IPS-NIHi7 (cell line): ENCODE results near the gene SKIC8.
"Not testable (repeated sequence)": the region's sequence is repeated elsewhere in the genome, so short reads cannot be mapped to it uniquely, and the experiment has no call there.

Experiments
- DNase-seq: peaks from one replicate; pipeline ENCODE4 v3.0.0; 2012; ENCODE audit warnings: mixed read lengths; ENCODE audit errors: extremely low spot score

Gene SKIC8

DNA sequence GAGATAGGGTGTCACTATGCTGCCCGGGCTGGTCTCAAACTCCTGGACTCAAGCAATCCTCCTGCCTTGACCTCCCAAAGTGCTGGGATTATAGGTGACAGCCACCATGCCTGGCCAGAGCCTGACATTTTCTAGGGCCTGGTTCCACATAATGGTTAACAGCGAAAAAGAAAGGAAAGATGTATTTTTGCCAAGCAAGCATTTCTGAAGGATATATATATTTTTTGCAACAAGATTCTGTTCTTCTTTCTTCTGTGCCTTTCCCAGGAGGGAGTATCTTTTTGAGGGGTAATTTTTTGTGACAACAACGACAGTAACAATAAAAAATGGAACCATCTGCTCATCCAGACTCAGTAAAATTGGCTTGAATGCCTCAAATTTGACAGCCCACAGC is 43.4 kb downstream of the SKIC8 start:
- DNase-seq = no peak

DNA sequence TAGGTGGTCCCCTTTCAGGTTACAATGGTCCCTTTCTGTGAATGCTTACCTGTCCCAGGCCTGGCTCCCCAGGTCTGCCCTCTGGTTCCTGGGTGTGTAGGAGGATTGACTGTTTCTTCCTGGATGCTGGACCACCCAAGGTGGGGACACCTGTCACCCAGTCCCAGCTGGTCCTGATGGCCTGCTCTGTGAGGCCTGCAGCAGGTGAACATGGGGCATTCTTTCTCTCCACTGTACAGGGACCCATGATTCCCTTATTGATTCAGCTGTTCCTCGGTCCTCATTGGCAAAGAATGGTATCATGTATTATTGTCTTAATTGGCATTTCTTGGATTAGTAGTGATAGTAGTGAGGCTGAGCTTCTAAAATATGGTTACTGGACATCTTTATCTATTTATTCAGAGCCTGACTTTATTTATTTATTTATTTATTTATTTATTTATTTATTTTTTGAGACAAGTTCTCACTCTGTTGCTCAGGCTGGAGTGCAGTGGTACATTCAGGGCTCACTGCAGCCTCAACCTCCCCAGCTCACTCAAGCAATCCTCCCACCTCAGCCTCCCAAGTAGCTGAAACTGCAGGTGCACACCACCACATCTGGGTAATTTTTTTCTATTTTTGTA is 43.9 kb downstream of the SKIC8 start:
- DNase-seq = no peak

DNA sequence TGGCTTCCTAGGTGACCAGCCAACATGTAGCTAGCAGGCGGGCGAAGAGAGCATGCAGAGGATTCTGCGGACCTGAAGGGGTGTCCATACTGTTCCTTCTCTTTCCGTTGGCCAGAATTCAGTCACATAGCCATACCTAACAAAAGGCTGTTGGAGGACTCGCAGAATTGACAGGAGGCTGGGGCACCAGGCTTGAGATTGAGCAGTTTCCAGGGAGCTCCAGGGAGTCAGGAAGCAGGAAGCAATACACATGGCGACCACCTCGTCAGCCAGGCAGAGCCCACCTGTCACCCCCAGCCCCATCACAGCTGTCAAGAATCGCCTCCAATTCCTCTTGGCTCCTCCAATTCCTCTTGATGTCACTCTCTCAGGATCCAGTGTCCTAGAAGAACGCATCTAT is 48.3 kb downstream of the SKIC8 start:
- no peak for DNase-seq

DNA sequence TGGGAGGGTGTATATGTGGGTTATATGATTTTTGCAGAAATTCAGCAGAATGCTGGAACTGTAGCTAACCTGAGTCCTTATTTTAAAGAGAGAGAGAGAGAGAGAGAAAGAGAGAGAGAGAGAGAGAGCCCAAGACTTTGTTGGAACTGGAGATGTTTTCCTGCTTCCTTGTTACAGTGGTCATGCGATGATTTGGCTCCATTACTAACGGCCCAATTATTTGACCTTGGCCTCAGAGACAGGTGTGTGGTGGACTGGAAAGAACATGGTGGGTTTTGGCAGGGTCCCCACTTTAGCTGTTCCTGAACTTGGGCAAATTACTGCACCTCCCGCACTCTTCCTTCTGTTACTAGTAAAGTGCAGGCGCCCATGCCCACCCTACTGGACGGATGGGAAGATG is 50.3 kb downstream of the SKIC8 start:
- no peak for DNase-seq

DNA sequence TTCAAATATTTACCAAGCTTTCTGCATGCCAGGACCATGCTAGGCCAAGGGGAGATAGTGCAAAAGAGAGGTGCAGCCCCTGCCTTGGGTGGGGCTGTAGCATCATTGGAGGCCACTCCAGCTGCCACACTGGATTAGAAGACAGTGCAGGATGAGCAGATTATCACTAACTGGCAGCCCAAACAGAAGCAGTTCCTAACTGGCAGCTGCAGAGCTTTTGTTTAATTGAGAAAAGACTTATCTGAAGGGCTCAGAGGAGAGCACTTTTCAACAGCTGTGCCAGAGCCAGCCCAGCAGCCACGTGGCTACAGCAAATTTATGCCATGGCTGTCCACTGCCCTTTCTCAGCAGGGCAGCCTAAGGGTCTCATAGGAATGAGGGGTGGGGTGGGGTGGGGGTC is 51.5 kb downstream of the SKIC8 start:
- DNase-seq = no peak

DNA sequence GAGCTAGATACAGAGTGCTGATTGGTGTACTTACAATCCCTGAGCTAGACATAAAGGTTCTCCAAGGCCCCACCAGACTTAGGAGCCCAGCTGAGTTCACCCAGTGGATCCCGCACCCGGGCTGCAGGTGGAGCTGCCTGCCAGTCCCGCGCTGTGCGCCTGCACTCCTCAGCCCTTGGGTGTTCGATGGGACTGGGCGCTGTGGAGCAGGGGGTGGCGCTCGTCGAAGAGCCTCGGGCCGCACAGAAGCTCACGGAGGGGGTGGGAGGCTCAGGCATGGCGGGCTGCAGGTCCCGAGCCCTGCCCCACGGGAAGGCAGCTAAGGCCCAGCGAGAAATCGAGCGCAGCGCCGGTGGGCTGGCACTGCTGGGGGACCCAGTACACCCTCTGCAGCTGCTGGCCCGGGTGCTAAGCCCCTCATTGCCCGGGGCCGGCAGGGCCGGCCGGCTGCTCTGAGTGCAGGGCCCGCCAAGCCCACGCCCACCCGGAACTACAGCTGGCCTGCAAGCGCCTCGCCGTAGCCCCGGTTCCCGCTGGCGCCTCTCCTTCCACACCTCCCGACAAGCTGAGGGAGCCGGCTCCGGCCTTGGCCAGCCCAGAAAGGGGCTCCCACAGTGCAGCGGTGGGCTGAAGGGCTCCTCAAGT is 53.3 kb downstream of the SKIC8 start:
- DNase-seq = not testable (repeated sequence)

DNA sequence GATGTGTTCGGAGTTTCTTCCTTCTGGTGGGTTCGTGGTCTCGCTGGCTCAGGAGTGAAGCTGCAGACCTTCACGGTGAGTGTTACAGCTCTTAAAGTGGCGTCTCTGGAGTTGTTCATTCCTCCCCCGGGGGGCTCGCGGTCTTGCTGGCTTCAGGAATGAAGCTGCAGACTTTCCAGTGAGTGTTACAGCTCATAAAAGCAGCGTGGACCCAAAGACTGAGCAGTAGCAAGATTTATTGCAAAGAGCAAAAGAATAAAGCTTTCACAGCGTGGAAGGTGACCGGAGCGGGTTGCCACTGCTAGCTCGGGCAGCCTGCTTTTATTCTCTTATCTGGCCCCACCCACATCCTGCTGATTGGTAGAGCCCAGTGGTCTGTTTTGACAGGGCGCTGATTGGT is 54.0 kb downstream of the SKIC8 start:
- not testable (repeated sequence) for DNase-seq

DNA sequence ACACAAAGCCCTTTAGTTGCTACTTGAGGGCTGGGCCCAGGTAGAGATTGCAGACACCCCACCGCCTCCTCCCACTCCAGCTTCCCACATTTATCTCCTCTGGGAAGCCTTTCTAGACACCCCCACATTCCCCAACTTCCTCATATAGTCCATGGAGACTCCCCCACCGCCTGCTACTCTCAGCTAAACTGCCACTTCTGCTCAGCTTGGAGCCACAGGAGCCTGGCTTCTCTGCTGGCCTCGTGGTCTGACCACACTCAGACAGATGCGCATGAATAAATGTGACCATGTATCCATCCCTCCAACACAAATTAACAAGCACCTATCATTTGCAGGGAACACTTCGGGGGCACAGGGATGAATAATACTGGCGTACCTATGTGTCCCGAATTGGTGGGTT is 54.5 kb downstream of the SKIC8 start:
- DNase-seq = no peak

DNA sequence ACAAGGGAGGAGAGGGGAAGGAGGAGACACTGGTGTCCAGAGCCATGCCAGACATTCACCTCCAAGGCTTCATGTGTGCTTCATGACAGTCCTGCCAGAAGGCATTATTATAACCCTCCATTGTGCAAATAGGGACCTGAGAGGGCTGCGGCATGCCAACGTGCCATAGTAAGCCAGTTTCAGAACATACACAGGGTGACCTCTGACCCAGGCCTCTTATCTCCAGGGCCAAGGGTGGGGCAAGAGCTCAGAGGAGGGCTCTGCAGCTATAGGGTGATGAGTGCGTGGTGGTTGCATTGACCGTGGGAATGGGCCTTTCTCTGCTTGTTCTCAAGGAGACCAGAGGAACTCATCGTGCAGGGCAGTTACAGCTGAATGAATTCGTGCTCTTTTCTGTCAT is 55.3 kb downstream of the SKIC8 start:
- DNase-seq = no peak

DNA sequence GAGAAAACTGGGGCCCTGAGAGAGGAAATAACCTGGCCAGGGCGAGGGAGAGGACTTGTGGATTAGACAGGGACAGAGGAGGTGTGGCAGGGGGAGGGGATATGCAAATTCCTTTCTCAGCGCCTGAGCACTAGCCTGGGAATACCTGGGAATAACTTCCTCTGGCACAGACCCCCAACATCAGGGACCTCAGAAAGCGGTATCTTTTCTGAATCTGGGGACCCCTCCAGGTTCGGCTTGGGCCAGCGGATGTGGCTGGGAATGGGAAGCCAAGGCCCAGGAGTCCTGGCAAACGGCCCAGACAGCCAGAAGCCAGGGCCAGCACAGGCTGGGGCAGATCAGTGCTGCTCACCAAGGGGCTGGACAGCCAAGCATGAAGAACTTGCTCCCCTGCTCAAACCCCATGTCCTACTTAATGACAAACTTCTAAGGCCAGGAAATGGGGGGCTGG is 55.9 kb downstream of the SKIC8 start:
- DNase-seq = peak; percentile 78

DNA sequence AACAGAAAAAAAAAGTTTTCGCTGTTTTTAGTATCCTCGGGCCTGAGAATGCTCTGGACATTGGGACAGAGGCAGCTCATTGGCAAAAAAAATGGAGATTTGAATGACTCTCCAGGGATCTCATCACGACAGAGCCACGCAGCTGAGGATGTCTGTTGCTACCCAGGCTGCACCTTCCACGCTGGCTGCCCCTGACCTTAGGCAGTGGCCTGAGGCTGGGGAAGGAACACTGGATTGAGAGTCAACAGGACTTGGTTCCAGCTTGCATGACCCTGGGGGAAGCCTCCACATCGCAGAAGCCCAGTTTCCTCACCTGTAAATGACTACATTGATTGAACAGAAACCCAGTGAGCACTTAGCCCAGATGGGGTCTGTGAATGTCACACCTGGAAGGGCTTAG is 56.4 kb downstream of the SKIC8 start:
- DNase-seq = no peak

DNA sequence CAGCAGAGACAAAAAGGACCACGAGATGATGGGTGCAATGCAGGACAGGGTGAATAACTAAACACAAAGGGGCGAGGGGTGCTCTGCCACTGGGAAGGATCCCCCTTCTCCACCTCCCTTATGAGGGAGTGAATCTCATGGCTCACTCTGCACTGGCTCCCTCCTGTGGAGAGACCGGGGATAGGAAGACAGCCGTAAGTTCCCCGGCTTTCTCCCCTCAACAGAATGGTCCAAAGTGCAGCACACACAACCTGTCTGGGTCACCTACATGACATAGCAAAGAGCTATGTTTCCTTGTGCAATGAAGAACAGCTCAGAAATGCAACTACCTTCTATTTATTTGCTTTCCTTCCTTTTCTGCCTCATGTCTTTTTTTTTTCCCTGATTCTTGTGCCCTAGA is 57.3 kb downstream of the SKIC8 start:
- peak; percentile 55 for DNase-seq

DNA sequence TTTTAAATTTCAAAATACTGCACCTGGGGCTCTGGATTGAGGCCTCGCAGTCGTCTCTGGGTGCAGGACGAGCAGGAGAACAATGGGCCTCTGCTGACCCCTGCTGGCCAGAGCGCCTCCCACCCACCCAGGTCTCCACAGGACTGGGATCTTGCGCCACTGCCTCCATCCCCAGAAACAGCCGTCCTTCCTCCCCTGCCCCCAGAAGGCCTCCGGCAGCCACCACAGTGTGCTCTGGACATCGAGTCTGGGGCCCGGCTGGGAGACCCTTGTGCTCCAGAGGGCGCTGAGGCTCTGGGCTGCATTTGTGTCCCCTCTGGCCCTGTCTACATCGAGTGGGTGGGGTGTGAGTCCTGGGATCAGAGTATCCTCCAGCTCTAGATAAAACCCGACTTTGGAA is 58.4 kb downstream of the SKIC8 start:
- DNase-seq = peak; percentile 95

DNA sequence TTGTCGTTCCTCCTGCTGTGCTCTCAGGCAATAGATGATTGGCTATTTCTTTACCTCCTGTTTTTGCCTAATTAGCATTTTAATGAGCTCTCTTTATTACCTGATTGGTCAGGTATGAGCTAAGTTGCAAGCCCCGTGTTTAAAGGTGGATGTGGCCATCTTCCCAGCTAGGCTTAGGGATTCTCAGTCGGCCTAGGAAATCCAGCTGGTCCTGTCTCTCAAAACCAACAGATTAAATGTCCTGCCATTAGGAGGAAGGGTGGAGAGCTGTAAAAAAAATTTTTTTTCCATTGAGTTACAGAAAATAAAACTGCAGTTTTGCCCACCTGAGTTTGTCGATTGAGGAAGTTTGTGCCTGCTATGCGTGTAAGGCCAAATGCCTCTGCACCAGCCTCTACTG is 59.6 kb downstream of the SKIC8 start:
- DNase-seq = no peak

DNA sequence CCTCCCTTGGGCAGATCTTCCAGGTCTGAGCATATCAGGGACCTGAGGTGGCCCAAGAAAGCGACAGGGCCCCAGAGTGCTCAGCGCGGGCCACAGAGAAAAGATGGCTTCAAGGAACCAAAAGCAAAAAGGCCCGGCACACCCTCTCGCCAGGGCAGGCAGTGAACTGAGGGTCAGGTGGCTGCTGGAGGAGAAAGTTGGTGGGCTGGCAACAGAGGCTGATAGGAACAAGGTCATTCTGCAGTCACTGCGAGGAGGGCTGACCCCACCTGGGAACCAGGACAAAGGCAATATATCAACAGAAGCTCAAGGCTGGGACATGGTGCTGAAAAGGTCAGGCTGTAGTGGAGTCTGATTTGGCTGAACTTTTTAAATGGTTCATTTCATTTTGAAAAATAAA is 62.3 kb downstream of the SKIC8 start:
- no peak for DNase-seq

DNA sequence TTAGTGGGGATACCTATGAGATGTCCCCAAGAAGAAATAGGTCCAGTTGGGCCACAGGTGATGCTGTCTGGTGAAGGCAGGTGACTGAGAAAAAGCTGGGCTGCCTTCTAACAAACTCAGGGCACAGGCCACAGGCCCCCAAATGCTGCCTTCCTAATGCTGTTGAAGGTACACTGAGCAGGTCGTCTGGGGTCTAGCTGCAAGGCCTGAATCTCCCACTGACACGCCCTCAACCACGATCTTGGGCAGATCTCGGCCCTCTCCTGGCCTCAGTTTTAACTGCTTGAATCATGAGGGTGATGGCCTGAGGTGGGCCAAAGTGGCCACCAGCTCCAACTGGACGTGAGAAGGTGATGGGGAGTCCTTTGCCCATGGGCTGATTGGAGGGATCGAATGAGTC is 62.9 kb downstream of the SKIC8 start:
- DNase-seq = no peak

DNA sequence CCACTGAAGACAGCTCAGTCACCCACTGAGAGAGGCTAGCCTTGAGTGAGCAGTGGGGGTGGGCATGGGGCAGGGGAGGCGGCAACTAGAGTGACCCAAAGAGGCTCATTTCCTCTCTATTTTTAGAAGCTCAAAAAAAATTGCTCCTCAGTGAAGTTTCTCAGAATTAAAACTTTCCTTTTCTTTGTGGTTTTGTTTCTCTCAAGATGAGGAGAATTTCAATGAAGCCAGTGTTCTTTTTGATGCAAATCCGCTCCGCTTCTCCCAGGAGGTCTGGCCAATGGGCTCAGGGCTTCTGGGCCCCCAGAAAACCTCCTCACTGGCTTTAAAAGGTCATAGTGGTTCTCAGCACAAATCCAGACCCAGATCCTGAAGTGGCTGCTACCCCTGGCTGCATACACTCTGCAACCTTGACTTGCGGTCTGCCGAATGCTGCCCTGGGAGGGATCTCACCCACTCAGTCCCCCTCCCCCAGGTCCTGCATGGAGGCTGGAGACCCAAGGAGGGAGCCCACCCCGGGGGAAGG is 64.8 kb downstream of the SKIC8 start, which contains the start of gene ACSBG1:
TSS of gene ACSBG1 (minus strand) at position 51 of the 526 bp plus-strand sequence. CDS start 64 bp downstream, outside the sequence.
- peak; percentile 59 for DNase-seq

DNA sequence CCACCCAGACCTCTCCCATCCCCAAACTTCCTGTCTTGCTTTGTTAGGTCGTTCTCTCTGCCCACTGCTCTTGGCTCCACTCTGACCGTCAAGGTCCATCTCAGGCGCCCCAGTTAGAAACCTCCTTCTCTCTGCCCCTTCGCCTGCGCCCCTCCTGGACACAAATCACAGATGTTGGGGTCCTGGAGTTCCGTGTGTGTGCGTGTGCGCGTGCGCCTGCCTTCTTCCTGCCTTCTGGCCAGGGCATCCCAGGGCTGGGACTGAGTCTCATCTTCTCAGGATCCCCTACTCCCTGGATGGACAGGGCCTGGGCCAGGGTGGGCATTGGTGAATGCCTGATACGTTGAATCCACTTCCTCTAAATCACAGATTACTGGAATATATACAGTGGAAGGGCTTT is 65.9 kb downstream of the SKIC8 start:
- no peak for DNase-seq
